WTC11 (cell line): ENCODE measurements around the gene SEMA4D. TPM values are rescaled to one million over a fixed set of nuclear protein-coding genes. Genes with fewer than 3 reads are reported as not detected.
A peak's percentile ranks its signal among the peaks of the same experiment; 100 is the strongest.

ENCODE experiments used
- ATAC-seq: fragments of 200-7000 bp; cut with Tn5 transposase; 2 replicates; pipeline ENCODE4 v1.10.0; 2021; ENCODE audit warnings: mild to moderate bottlenecking, moderate library complexity
- CTCF ChIA-PET: fragments of 300-600 bp; sonication (Branson Sonifier 250); formaldehyde crosslinking; loops from one replicate; lab custom pipeline; 2021; ENCODE audit warnings: antibody characterized with exemption; lab: Charles Lee
- POLR2A ChIA-PET: fragments of 350-600 bp; sonication (Branson Sonifier 250); formaldehyde crosslinking; loops from one replicate; lab custom pipeline; 2021; ENCODE audit warnings: antibody characterized with exemption; lab: Charles Lee
- DNase-seq: peaks from one replicate; pipeline ENCODE4 v3.0.0; 2021; ENCODE audit warnings: low spot score
- H3K27ac Mint-ChIP-seq: 2 replicates; pipeline ENCODE4 v1.8.0; 2021; ENCODE audit warnings: mixed read lengths
- H3K27me3 Mint-ChIP-seq: 2 replicates; pipeline ENCODE4 v1.8.0; 2021; ENCODE audit warnings: low read depth, mild to moderate bottlenecking, moderate library complexity, mixed read lengths
- H3K36me3 Mint-ChIP-seq: 2 replicates; pipeline ENCODE4 v1.8.0; 2021; ENCODE audit warnings: mixed read lengths
- H3K4me1 Mint-ChIP-seq: 2 replicates; pipeline ENCODE4 v1.8.0; 2022; ENCODE audit warnings: mixed read lengths
- H3K4me3 Mint-ChIP-seq: 2 replicates; pipeline ENCODE4 v1.8.0; 2021; ENCODE audit warnings: mild to moderate bottlenecking, moderate library complexity, mixed read lengths
- H3K9me3 Mint-ChIP-seq: 2 replicates; pipeline ENCODE4 v1.8.0; 2021; ENCODE audit warnings: mixed read lengths
- FOXJ3 ChIP-seq: sonication (generic); formaldehyde crosslinking; IDR thresholded peaks from 2 replicates; pipeline ENCODE4 v1.9.0; 2021; ENCODE audit warnings: missing genetic modification reagents, mild to moderate bottlenecking, borderline replicate concordance
- FOXK1 ChIP-seq: sonication (generic); formaldehyde crosslinking; IDR thresholded peaks from 2 replicates; pipeline ENCODE4 v1.8.0; 2022; ENCODE audit warnings: mild to moderate bottlenecking, moderate library complexity, missing genetic modification reagents
- JUN ChIP-seq: sonication (generic); formaldehyde crosslinking; IDR thresholded peaks from 2 replicates; pipeline ENCODE4 v1.8.0; 2023; ENCODE audit warnings: mild to moderate bottlenecking, missing genetic modification reagents
- KAT7 ChIP-seq: sonication (generic); formaldehyde crosslinking; IDR thresholded peaks from 2 replicates; pipeline ENCODE4 v1.8.1; 2023; ENCODE audit warnings: missing genetic modification reagents, mild to moderate bottlenecking, borderline replicate concordance
- NFE2L1 ChIP-seq: sonication (generic); formaldehyde crosslinking; IDR thresholded peaks from 2 replicates; pipeline ENCODE4 v1.8.1; 2023; ENCODE audit warnings: missing genetic modification reagents
- NR1H2 ChIP-seq: sonication (generic); formaldehyde crosslinking; IDR thresholded peaks from 2 replicates; pipeline ENCODE4 v1.9.0; 2021; ENCODE audit warnings: mild to moderate bottlenecking, moderate library complexity, missing genetic modification reagents
- NR2C2 ChIP-seq: sonication (generic); formaldehyde crosslinking; IDR thresholded peaks from 2 replicates; pipeline ENCODE4 v1.8.0; 2022; ENCODE audit warnings: mild to moderate bottlenecking, missing genetic modification reagents
- OVOL2 ChIP-seq: fragments of 250-450 bp; sonication (Bioruptor Pico); IDR thresholded peaks from 2 replicates; pipeline ENCODE4 v1.9.0; 2021; ENCODE audit warnings: mild to moderate bottlenecking, borderline replicate concordance
- PRRX2 ChIP-seq: fragments of 250-450 bp; sonication (Bioruptor Pico); IDR thresholded peaks from 2 replicates; pipeline ENCODE4 v1.8.0; 2021; ENCODE audit warnings: mild to moderate bottlenecking
- SOX15 ChIP-seq: fragments of 250-450 bp; sonication (Bioruptor Pico); IDR thresholded peaks from 2 replicates; pipeline ENCODE4 v1.9.0; 2021; ENCODE audit warnings: mild to moderate bottlenecking
- ZNF396 ChIP-seq: fragments of 250-450 bp; sonication (Bioruptor Pico); IDR thresholded peaks from 2 replicates; pipeline ENCODE4 v1.8.0; 2021; ENCODE audit warnings: mild to moderate bottlenecking, moderate library complexity, borderline replicate concordance
- total RNA-seq: library from RNA; stranded (reverse); gene quantifications from 3 replicates; pipeline ENCODE4 v1.2.3, GENCODE V29; 2021
- TF ChIP-seq, protein P1 (sequence below): sonication (generic); formaldehyde crosslinking; conservative IDR thresholded peaks from 2 replicates; pipeline ENCODE4 v1.8.1; 2022; ENCODE audit warnings: mild to moderate bottlenecking, missing genetic modification reagents
- TF ChIP-seq, protein P2 (sequence below): sonication (generic); formaldehyde crosslinking; IDR thresholded peaks from 2 replicates; pipeline ENCODE4 v1.8.0; 2022; ENCODE audit warnings: mild to moderate bottlenecking, missing genetic modification reagents
- TF ChIP-seq, protein P3 (sequence below): fragments of 250-450 bp; sonication (Bioruptor Pico); IDR thresholded peaks from 2 replicates; pipeline ENCODE4 v2.1.2; 2022; ENCODE audit warnings: mild to moderate bottlenecking, moderate library complexity
- TF ChIP-seq, protein P4 (sequence below): sonication (generic); formaldehyde crosslinking; IDR thresholded peaks from 2 replicates; pipeline ENCODE4 v1.8.1; 2022; ENCODE audit warnings: low read depth, missing genetic modification reagents, borderline replicate concordance
- TF ChIP-seq, protein P5 (sequence below): fragments of 250-450 bp; sonication (Bioruptor Pico); IDR thresholded peaks from 2 replicates; pipeline ENCODE4 v1.8.0; 2021; ENCODE audit warnings: mild to moderate bottlenecking
- TF ChIP-seq, protein P6 (sequence below): sonication (generic); formaldehyde crosslinking; IDR thresholded peaks from 2 replicates; pipeline ENCODE4 v1.8.1; 2022; ENCODE audit warnings: low read depth, mild to moderate bottlenecking, moderate library complexity, missing genetic modification reagents, borderline replicate concordance
- TF ChIP-seq, protein P7 (sequence below): sonication (generic); formaldehyde crosslinking; IDR thresholded peaks from 2 replicates; pipeline ENCODE4 v1.8.0; 2022; ENCODE audit warnings: missing genetic modification reagents
- TF ChIP-seq, protein P8 (sequence below): sonication (generic); formaldehyde crosslinking; IDR thresholded peaks from 2 replicates; pipeline ENCODE4 v1.8.0; 2022; ENCODE audit warnings: mild to moderate bottlenecking, missing genetic modification reagents
- TF ChIP-seq, protein P9 (sequence below): sonication (generic); formaldehyde crosslinking; IDR thresholded peaks from 2 replicates; pipeline ENCODE4 v1.8.0; 2022; ENCODE audit warnings: mild to moderate bottlenecking, missing genetic modification reagents

The SEMA4D gene
- total RNA-seq, 1 experiment from 2014 or later = 67.8 TPM

DNA sequence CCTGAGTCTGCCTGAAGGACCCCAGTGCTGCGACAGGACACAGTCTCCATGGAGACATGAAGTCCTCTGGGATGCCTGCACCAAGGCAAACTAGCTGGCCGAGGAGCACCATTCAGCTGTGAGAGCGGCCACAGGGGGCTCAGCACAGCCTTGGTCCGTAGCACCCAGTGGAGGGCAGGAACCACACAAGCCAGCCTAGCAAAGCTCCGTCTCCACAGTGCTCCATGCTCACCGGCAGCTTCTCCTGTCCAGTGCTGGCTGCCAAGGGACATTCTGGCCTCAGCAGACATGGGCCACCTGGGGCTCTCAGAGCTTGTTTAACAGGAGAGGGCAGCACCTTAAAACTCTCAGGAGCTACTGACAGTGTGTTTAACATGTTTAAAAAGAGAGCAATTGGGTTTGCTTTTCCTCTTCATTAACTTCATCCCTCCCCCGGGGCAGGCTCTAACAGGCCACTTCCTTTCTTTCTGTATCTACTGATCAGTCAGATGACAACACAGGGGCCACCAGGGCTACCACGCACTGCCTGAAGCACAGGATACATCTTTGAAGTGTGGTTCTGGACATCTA lies 122.6 kb downstream of the SEMA4D start:
- H3K4me3 Mint-ChIP-seq = no peak overlapping the region
- H3K9me3 Mint-ChIP-seq = no peaks in the 10 kb centered on the region
- no peaks in the 10 kb centered on the region for H3K27me3 Mint-ChIP-seq
- ChIA-PET POLR2A (no interaction called here), CTCF (interaction anchor here (1.1 to 2.4 kb wide), 3 partner anchors 54 to 218 kb away, joined by 3 to 13 read pairs (median 7); no protein-coding TSS in a partner anchor)
- TF ChIP-seq, protein P1, sequence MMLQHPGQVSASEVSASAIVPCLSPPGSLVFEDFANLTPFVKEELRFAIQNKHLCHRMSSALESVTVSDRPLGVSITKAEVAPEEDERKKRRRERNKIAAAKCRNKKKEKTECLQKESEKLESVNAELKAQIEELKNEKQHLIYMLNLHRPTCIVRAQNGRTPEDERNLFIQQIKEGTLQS (CRISPR knock-in tag) = no peak
- TF ChIP-seq, protein P2, sequence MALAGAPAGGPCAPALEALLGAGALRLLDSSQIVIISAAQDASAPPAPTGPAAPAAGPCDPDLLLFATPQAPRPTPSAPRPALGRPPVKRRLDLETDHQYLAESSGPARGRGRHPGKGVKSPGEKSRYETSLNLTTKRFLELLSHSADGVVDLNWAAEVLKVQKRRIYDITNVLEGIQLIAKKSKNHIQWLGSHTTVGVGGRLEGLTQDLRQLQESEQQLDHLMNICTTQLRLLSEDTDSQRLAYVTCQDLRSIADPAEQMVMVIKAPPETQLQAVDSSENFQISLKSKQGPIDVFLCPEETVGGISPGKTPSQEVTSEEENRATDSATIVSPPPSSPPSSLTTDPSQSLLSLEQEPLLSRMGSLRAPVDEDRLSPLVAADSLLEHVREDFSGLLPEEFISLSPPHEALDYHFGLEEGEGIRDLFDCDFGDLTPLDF (CRISPR knock-in tag) = no peak
- TF ChIP-seq NFE2L1 (CRISPR knock-in tag) (no peak), KAT7 (no peak), NR1H2 (CRISPR knock-in tag) (no peak), SOX15 (CRISPR knock-in tag) (no peak), FOXJ3 (CRISPR knock-in tag) (no peak), PRRX2 (no peak), ZNF396 (no peak)
- TF ChIP-seq, protein P3, sequence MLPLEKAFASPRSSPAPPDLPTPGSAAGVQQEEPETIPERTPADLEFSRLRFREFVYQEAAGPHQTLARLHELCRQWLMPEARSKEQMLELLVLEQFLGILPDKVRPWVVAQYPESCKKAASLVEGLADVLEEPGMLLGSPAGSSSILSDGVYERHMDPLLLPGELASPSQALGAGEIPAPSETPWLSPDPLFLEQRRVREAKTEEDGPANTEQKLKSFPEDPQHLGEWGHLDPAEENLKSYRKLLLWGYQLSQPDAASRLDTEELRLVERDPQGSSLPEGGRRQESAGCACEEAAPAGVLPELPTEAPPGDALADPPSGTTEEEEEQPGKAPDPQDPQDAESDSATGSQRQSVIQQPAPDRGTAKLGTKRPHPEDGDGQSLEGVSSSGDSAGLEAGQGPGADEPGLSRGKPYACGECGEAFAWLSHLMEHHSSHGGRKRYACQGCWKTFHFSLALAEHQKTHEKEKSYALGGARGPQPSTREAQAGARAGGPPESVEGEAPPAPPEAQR = no peak
- TF ChIP-seq, protein P4, sequence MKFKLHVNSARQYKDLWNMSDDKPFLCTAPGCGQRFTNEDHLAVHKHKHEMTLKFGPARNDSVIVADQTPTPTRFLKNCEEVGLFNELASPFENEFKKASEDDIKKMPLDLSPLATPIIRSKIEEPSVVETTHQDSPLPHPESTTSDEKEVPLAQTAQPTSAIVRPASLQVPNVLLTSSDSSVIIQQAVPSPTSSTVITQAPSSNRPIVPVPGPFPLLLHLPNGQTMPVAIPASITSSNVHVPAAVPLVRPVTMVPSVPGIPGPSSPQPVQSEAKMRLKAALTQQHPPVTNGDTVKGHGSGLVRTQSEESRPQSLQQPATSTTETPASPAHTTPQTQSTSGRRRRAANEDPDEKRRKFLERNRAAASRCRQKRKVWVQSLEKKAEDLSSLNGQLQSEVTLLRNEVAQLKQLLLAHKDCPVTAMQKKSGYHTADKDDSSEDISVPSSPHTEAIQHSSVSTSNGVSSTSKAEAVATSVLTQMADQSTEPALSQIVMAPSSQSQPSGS (CRISPR knock-in tag) = no peak
- TF ChIP-seq, protein P5, sequence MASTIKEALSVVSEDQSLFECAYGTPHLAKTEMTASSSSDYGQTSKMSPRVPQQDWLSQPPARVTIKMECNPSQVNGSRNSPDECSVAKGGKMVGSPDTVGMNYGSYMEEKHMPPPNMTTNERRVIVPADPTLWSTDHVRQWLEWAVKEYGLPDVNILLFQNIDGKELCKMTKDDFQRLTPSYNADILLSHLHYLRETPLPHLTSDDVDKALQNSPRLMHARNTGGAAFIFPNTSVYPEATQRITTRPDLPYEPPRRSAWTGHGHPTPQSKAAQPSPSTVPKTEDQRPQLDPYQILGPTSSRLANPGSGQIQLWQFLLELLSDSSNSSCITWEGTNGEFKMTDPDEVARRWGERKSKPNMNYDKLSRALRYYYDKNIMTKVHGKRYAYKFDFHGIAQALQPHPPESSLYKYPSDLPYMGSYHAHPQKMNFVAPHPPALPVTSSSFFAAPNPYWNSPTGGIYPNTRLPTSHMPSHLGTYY (CRISPR knock-in tag) = no peak
- TF ChIP-seq, protein P6, sequence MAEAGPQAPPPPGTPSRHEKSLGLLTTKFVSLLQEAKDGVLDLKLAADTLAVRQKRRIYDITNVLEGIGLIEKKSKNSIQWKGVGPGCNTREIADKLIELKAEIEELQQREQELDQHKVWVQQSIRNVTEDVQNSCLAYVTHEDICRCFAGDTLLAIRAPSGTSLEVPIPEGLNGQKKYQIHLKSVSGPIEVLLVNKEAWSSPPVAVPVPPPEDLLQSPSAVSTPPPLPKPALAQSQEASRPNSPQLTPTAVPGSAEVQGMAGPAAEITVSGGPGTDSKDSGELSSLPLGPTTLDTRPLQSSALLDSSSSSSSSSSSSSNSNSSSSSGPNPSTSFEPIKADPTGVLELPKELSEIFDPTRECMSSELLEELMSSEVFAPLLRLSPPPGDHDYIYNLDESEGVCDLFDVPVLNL (CRISPR knock-in tag) = no peak
- peak overlapping the region; percentile 87; the same call in 1 of the 2 replicates for H3K27ac Mint-ChIP-seq
- peaks cover 33% of the 10 kb centered on the region for H3K36me3 Mint-ChIP-seq
- DNase-seq (no peak), ATAC-seq (peak; percentile 29)
- H3K4me1 Mint-ChIP-seq = peaks cover 6% of the 10 kb centered on the region

DNA sequence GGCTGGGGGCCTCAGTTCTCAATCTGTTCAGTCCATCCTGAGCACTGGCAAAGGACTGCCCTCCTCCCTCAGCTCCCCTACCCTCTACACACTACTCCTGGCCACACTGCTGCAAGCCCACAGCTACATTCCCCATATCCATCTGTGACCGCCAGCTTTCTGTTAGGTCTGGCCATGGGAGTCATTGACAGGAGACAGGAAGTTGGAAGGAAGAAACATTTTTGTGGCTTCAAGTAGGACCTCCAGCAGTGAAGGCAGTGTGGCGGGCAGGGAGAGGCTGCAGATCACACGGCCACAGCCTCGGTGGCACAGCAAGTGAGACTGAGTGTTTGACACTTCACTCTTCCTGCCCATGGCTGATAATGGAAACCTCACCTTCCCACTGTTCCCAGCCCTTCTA lies 123.7 kb downstream of the SEMA4D start:
- peaks cover 27% of the 10 kb centered on the region for H3K36me3 Mint-ChIP-seq
- no peaks in the 10 kb centered on the region for H3K9me3 Mint-ChIP-seq
- POLR2A ChIA-PET = no interaction called here
- H3K4me1 Mint-ChIP-seq = peaks cover 6% of the 10 kb centered on the region
- H3K27ac Mint-ChIP-seq = no peak overlapping the region
- no peaks in the 10 kb centered on the region for H3K27me3 Mint-ChIP-seq
- H3K4me3 Mint-ChIP-seq = no peak overlapping the region
- DNase-seq = no peak
- ATAC-seq = no peak
- CTCF ChIA-PET = interaction anchor here (1.1 kb wide), 1 partner anchor 92 kb away, joined by 3 read pairs; no protein-coding TSS in a partner anchor
- TF ChIP-seq, protein P7, sequence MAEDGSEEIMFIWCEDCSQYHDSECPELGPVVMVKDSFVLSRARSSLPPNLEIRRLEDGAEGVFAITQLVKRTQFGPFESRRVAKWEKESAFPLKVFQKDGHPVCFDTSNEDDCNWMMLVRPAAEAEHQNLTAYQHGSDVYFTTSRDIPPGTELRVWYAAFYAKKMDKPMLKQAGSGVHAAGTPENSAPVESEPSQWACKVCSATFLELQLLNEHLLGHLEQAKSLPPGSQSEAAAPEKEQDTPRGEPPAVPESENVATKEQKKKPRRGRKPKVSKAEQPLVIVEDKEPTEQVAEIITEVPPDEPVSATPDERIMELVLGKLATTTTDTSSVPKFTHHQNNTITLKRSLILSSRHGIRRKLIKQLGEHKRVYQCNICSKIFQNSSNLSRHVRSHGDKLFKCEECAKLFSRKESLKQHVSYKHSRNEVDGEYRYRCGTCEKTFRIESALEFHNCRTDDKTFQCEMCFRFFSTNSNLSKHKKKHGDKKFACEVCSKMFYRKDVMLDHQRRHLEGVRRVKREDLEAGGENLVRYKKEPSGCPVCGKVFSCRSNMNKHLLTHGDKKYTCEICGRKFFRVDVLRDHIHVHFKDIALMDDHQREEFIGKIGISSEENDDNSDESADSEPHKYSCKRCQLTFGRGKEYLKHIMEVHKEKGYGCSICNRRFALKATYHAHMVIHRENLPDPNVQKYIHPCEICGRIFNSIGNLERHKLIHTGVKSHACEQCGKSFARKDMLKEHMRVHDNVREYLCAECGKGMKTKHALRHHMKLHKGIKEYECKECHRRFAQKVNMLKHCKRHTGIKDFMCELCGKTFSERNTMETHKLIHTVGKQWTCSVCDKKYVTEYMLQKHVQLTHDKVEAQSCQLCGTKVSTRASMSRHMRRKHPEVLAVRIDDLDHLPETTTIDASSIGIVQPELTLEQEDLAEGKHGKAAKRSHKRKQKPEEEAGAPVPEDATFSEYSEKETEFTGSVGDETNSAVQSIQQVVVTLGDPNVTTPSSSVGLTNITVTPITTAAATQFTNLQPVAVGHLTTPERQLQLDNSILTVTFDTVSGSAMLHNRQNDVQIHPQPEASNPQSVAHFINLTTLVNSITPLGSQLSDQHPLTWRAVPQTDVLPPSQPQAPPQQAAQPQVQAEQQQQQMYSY (CRISPR knock-in tag) = no peak
- TF ChIP-seq NR2C2 (CRISPR knock-in tag) = no peak
- no peak for TF ChIP-seq FOXK1 (CRISPR knock-in tag)
- TF ChIP-seq JUN = no peak
- TF ChIP-seq, protein P3 = no peak
- TF ChIP-seq, protein P8, sequence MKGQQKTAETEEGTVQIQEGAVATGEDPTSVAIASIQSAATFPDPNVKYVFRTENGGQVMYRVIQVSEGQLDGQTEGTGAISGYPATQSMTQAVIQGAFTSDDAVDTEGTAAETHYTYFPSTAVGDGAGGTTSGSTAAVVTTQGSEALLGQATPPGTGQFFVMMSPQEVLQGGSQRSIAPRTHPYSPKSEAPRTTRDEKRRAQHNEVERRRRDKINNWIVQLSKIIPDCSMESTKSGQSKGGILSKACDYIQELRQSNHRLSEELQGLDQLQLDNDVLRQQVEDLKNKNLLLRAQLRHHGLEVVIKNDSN (CRISPR knock-in tag) = no peak
- TF ChIP-seq, protein P9, sequence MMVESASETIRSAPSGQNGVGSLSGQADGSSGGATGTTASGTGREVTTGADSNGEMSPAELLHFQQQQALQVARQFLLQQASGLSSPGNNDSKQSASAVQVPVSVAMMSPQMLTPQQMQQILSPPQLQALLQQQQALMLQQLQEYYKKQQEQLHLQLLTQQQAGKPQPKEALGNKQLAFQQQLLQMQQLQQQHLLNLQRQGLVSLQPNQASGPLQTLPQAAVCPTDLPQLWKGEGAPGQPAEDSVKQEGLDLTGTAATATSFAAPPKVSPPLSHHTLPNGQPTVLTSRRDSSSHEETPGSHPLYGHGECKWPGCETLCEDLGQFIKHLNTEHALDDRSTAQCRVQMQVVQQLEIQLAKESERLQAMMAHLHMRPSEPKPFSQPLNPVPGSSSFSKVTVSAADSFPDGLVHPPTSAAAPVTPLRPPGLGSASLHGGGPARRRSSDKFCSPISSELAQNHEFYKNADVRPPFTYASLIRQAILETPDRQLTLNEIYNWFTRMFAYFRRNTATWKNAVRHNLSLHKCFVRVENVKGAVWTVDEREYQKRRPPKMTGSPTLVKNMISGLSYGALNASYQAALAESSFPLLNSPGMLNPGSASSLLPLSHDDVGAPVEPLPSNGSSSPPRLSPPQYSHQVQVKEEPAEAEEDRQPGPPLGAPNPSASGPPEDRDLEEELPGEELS (CRISPR knock-in tag) = no peak
- no peak for TF ChIP-seq OVOL2 (CRISPR knock-in tag)
